ENCODE measurements around the gene ATRN.
"Not testable (repeated sequence)": the region's sequence is repeated elsewhere in the genome, so short reads cannot be mapped to it uniquely, and the experiment has no call there.

Gene ATRN

DNA sequence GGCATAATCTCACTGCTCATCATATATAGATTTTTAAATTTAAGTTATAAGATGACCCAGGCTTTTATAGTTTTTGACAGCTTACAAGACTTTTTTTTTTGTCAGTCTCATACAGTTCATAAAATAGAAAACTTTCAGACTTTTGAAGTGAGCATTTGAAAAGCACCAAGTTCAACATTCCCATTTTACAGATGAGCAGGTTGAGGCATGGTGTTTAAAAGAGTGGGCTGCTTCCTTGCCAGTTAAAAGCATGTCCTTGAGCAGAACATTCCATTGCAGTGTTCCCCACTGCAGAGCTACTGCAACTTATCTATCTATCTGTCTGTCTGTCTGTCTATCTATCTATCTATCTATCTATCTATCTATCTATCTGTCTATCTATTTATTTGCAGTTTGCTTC, 105.5 kb downstream of the ATRN start:
- FAIRE-seq: no peak

- no peak for FAIRE-seq
These were observed 106.5 kb downstream of the ATRN start for GRCh38 chr20:3577366-3577765.

DNA sequence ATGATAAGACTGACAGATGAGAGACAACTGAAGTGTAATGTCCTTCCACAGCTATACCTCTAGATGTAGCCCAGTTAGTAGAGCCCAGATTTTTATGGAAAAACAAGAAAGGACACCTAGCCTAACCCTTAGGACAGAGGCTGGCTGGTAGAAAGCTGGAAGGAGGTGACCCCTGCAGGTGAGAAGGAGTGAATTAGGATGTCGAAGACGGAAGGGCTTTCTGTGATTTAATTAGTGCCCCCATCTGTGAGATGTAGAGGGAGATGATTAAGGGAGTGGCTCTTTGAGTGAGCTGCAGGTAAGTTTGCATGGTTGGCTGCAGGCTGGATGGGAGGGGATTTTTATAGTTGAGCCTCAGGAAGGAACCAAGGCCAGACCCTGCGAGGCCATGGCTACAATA, 109.6 kb downstream of the ATRN start:
- FAIRE-seq: no peak

- FAIRE-seq: no peak
These were observed 112.9 kb downstream of the ATRN start for GRCh38 chr20:3583765-3584164.

- no peak for FAIRE-seq
These were observed 115.3 kb downstream of the ATRN start for GRCh38 chr20:3586093-3586492.

- FAIRE-seq: no peak
These were observed 119.3 kb downstream of the ATRN start for GRCh38 chr20:3590164-3590563.

- FAIRE-seq: no peak
These were observed 122.1 kb downstream of the ATRN start for GRCh38 chr20:3592931-3593330.

DNA sequence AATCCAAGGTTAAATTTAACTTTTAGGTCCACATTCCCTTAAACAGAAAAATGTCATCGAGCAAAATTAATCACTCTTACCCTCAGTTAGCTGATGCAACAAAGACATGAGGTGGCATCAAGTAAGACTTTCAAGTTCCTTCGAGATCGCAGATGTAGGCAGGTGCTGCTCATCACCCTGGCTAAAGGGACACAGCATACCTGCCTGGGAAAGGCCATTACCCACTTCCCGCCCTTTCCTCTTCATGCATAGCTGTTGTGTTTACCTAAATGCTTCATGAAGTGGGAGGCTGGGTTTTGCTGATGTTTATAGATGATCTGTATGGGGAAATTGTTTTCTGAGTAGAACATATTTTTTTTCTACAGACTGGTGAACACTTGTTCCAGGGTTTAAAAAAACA, 124.7 kb downstream of the ATRN start:
- FAIRE-seq: no peak

GRCh38 chr20:3603108-3603507, 132.3 kb downstream of the ATRN start:
- FAIRE-seq: no peak

GRCh38 chr20:3605386-3605886, 134.6 kb downstream of the ATRN start:
- not testable (repeated sequence) for FAIRE-seq

- no peak for FAIRE-seq
These were observed 135.2 kb downstream of the ATRN start for GRCh38 chr20:3606021-3606420.

- no peak for FAIRE-seq
These were observed 141.1 kb downstream of the ATRN start for GRCh38 chr20:3611901-3612300.

DNA sequence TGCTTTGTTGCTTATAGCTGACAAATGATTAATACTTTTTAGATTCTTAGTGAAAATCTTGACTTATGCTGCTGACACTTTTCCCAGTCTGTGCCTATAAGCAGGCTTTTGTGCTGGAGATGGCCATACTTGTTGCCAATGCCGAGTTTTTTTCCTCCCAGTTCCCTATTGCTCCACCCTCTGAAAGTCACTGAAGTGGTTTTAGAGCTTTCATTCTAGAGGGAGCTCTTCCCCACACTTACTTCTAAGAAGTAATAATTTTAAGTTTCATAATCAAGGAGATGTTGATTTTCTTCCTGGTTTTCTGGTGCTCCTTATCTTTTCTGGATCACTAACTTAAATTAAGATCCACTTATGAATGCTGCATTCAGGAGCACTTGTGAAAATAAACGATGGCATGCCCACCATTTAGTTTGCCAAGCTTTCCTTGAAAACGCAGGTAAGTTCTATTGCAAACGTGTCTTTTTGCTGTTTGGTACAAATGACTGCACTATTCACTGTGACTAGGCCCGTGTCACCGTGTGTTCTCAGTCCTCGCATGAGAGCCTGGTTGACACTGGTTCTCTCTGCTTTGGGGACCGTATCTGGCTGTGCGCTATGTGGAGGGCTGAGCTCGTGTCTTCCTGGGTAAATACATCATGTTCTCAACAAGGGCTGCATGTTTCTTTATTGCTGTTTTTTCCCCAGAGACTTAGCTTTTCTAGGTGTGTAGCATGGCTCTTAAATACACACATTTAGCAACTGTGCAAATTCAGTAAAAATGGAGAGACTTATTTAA, 142.2 kb downstream of the ATRN start:
- FAIRE-seq: no peak

DNA sequence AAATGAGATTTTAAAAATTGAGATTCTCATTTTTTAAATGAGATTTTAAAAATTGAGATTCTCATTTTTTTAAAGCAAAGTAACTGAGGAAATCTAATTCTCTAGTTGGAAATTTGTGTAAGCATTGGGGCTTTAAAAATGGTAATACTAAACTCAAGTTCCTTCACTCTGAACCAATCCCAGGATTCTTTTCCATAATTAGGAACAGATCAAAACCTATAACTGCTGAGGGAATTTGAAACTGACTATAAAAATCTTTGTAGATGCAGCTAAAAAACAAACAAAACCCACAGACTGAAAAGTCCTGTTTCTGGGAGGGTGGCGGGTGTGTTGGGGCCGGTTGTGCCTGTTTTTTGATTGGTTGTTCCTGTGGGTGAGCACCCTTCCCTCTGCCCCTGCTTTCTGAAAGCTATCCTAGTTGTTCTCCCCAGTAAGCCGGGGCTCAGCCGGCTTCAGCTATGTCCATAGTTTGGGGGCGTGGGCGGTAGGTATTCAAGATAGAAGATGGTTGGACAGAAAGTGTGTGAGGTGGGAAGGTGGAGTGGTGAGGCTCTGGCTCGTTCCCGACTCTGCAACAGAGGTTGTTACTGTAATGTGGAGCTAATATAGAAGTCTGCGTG, 143.1 kb downstream of the ATRN start:
- FAIRE-seq: no peak

DNA sequence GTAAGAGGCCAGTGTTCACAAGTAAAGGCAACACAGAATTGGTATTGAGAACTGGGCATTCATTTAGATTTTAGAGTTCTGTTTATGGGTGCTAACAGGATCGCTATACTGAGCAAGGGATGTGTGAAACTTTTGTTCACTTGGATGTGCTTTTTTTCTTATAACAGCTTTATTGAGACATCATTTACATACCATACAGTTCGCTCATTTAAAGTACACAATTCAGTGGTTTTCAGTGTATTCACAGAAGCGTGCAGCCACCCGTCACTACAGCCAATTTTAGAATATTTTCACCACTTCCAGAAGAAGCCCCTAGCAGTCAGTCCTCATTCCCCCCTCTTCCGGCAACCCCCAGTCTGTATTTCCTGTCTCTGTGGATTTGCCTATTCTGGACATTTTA, 143.6 kb downstream of the ATRN start:
- FAIRE-seq: no peak

- FAIRE-seq: not testable (repeated sequence)
These were observed 144.5 kb downstream of the ATRN start for GRCh38 chr20:3615171-3615840.

DNA sequence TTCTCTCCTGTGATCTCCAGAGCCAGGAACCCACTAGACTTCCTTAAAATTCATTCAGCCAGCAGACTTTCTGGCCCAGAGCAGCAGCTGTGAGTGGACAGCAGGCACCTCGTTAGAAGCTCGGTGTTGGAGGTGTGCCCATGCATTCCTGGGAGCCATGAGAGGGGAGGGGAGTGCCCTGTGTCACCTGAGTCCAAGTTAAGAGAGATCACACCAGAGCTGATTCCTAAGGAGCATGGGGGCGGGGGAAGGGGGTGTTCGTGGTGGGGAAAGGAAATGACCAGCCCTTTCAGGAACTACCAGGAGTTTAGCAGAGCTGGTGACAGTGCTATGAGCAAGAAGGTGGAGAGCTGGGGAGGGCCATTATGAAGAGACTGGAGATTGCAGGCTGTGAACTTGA, 145.4 kb downstream of the ATRN start:
- no peak for FAIRE-seq

- FAIRE-seq: no peak
These were observed 150.3 kb downstream of the ATRN start for GRCh38 chr20:3621111-3621510.

- FAIRE-seq: no peak
These were observed 151.6 kb downstream of the ATRN start for GRCh38 chr20:3622406-3622805.

- no peak for FAIRE-seq
These were observed 156.7 kb downstream of the ATRN start for GRCh38 chr20:3627476-3627875.

GRCh38 chr20:3628502-3629314, 157.9 kb downstream of the ATRN start:
- FAIRE-seq: no peak

GRCh38 chr20:3629893-3630292, 159.1 kb downstream of the ATRN start:
- no peak for FAIRE-seq

GRCh38 chr20:3630429-3630828, 159.6 kb downstream of the ATRN start:
- no peak for FAIRE-seq
